Measurements from ENCODE around the gene STEAP4.

The STEAP4 gene

GRCh38 chr7:88317422-88317821 lies 10.7 kb upstream of the STEAP4 start:
- TF ChIP-seq CTCF (IDR thresholded peaks at IDR 0.05; ENCODE audit: borderline replicate concordance, control extremely low read depth, extremely low read depth, insufficient read depth, missing control alignments): no peak
- DNase-seq (ENCODE audit: low spot score): no peak
- in situ Hi-C loops (cut with MboI; ENCODE audit: low sequenced_read_pairs, unreplicated experiment): no loop called here

- in situ Hi-C loops (cut with MboI; ENCODE audit: low sequenced_read_pairs, unreplicated experiment): no loop called here
- TF ChIP-seq CTCF (IDR thresholded peaks at IDR 0.05; ENCODE audit: borderline replicate concordance, control extremely low read depth, extremely low read depth, insufficient read depth, missing control alignments): no peak
- DNase-seq (ENCODE audit: low spot score): no peak
These were observed 9.8 kb upstream of the STEAP4 start for GRCh38 chr7:88316456-88316855.

GRCh38 chr7:88315522-88315921 lies 8.8 kb upstream of the STEAP4 start:
- DNase-seq (ENCODE audit: low spot score): no peak
- no peak for TF ChIP-seq CTCF (IDR thresholded peaks at IDR 0.05; ENCODE audit: borderline replicate concordance, control extremely low read depth, extremely low read depth, insufficient read depth, missing control alignments)
- in situ Hi-C loops (cut with MboI; ENCODE audit: low sequenced_read_pairs, unreplicated experiment): no loop called here

- in situ Hi-C loops (cut with MboI; ENCODE audit: low sequenced_read_pairs, unreplicated experiment): no loop called here
- no peak for TF ChIP-seq CTCF (IDR thresholded peaks at IDR 0.05; ENCODE audit: borderline replicate concordance, control extremely low read depth, extremely low read depth, insufficient read depth, missing control alignments)
- DNase-seq (ENCODE audit: low spot score): no peak
These were observed 7.4 kb upstream of the STEAP4 start for GRCh38 chr7:88314061-88314491.

- in situ Hi-C loops (cut with MboI; ENCODE audit: low sequenced_read_pairs, unreplicated experiment): no loop called here
- DNase-seq (ENCODE audit: low spot score): no peak
- no peak for TF ChIP-seq CTCF (IDR thresholded peaks at IDR 0.05; ENCODE audit: borderline replicate concordance, control extremely low read depth, extremely low read depth, insufficient read depth, missing control alignments)
These were observed 5.5 kb upstream of the STEAP4 start for GRCh38 chr7:88312061-88312663.

GRCh38 chr7:88311675-88312036 lies 5.0 kb upstream of the STEAP4 start:
- in situ Hi-C loops (cut with MboI; ENCODE audit: low sequenced_read_pairs, unreplicated experiment): no loop called here
- DNase-seq (ENCODE audit: low spot score): no peak
- TF ChIP-seq CTCF (IDR thresholded peaks at IDR 0.05; ENCODE audit: borderline replicate concordance, control extremely low read depth, extremely low read depth, insufficient read depth, missing control alignments): no peak

Measured in GM13976 (cell line).